H1 (cell line): ENCODE measurements around the gene GPC3. TPM values are rescaled to one million over a fixed set of nuclear protein-coding genes. Genes with fewer than 3 reads are reported as not detected.

Experiments used
- CTCF ChIA-PET: fragments of 300-600 bp; sonication (Branson Sonifier 250); formaldehyde crosslinking; loops from one replicate; lab custom pipeline; 2021; ENCODE audit not compliant: partially characterized antibody; lab: Charles Lee
- POLR2A ChIA-PET: fragments of 300-600 bp; sonication (Branson Sonifier 250); formaldehyde crosslinking; loops from one replicate; lab custom pipeline; 2021; ENCODE audit warnings: inconsistent platforms; ENCODE audit not compliant: partially characterized antibody; lab: Charles Lee
- DNase-seq, 2 experiments: peaks; one replicate each; pipeline versions ENCODE4 v3.0.0 to v3.0.0-alpha.2; 2010 to 2022; ENCODE audit warnings: low spot score in 2 of 2, low read depth in 1 of 2, mixed read lengths in 1 of 2
- FAIRE-seq: peaks from 2 replicates; lab custom pipeline; 2011; peaks lifted over from hg19 to GRCh38; lab: Jason Lieb, UNC
- H2AFZ ChIP-seq: 2 replicates; pipeline ENCODE4 v1.8.1; 2012; ENCODE audit warnings: low read length, inconsistent platforms
- H2AK5ac ChIP-seq: 2 replicates; pipeline ENCODE4 v1.6.1; 2013; ENCODE audit warnings: low read depth, low read length
- H2BK120ac ChIP-seq: replicated peaks from 2 replicates; pipeline ENCODE3; 2013; ENCODE audit warnings: low read depth, low read length, inconsistent platforms
- H2BK12ac ChIP-seq: 2 replicates; pipeline ENCODE4 v1.6.1; 2013; ENCODE audit warnings: low read depth, low read length
- H2BK15ac ChIP-seq: 2 replicates; pipeline ENCODE4 v1.6.1; 2013; ENCODE audit warnings: low read length
- H2BK20ac ChIP-seq: 2 replicates; pipeline ENCODE4 v1.6.1; 2013; ENCODE audit warnings: low read length
- H2BK5ac ChIP-seq: 2 replicates; pipeline ENCODE4 v1.6.1; 2013; ENCODE audit warnings: low read depth, low read length
- H3K14ac ChIP-seq: 2 replicates; pipeline ENCODE4 v1.6.1; 2013; ENCODE audit warnings: inconsistent platforms; ENCODE audit not compliant: insufficient read length
- H3K18ac ChIP-seq: 2 replicates; pipeline ENCODE4 v1.6.1; 2013; ENCODE audit warnings: low read length; ENCODE audit errors: extremely low read depth
- H3K23ac ChIP-seq: 2 replicates; pipeline ENCODE4 v1.6.1; 2013; ENCODE audit warnings: inconsistent platforms; ENCODE audit not compliant: insufficient read length
- H3K23me2 ChIP-seq: 2 replicates; pipeline ENCODE4 v1.6.1; 2013; ENCODE audit warnings: low read depth, low read length
- H3K27ac ChIP-seq: 2 replicates; pipeline ENCODE4 v1.6.1; 2011; ENCODE audit warnings: low read depth, low read length, inconsistent platforms
- H3K27me3 ChIP-seq, 4 experiments: replicated peaks in 1 of 4; 1 replicate in 1 of 4; 2 replicates in 3 of 4; pipeline versions ENCODE4 v1.6.1 to v1.8.1; 2011 to 2013; ENCODE audit warnings: low read length in 3 of 4, mild to moderate bottlenecking in 3 of 4, inconsistent platforms in 2 of 4, mixed read lengths in 2 of 4, moderate library complexity in 1 of 4; ENCODE audit not compliant: control insufficient read depth in 3 of 4, insufficient read depth in 3 of 4; ENCODE audit errors: extremely low read depth in 1 of 4
- H3K36me3 ChIP-seq, 4 experiments: 2 replicates each; pipeline versions ENCODE4 v1.6.1 to v1.8.1; 2011 to 2013; ENCODE audit warnings: mild to moderate bottlenecking in 4 of 4, low read length in 3 of 4, moderate library complexity in 2 of 4, control low read depth in 1 of 4, inconsistent platforms in 1 of 4; ENCODE audit not compliant: insufficient read depth in 4 of 4, control insufficient read depth in 2 of 4
- H3K4ac ChIP-seq: replicated peaks from 2 replicates; pipeline ENCODE3; 2013; ENCODE audit warnings: low read length, low read depth, mixed read lengths, inconsistent platforms; ENCODE audit not compliant: insufficient read length
- H3K4me1 ChIP-seq, 4 experiments: replicated peaks in 1 of 4; 1 replicate in 1 of 4; 2 replicates in 3 of 4; pipeline versions ENCODE4 v1.6.1 to v1.8.1; 2011 to 2013; ENCODE audit warnings: low read length in 3 of 4, inconsistent platforms in 2 of 4, mixed read lengths in 1 of 4; ENCODE audit not compliant: insufficient read depth in 4 of 4, control insufficient read depth in 3 of 4
- H3K4me2 ChIP-seq, 2 experiments: 2 replicates each; pipeline versions ENCODE4 v1.6.1 to v1.8.1; 2011 to 2013; ENCODE audit warnings: low read depth in 2 of 2, low read length in 2 of 2, control low read depth in 1 of 2, inconsistent platforms in 1 of 2, mild to moderate bottlenecking in 1 of 2; ENCODE audit not compliant: insufficient read depth in 1 of 2
- H3K4me3 ChIP-seq, 4 experiments: fragments of 200-600, 300-600 bp in 1 of 4; sonication (generic), shearing (Covaris generic), sonication (Bioruptor Twin) in 1 of 4; 2 replicates each; pipeline versions ENCODE4 v1.5.1 to v1.8.1; 2011 to 2016; ENCODE audit warnings: low read length in 4 of 4, low read depth in 3 of 4, control low read depth in 2 of 4, inconsistent platforms in 2 of 4, mild to moderate bottlenecking in 2 of 4, mixed read lengths in 1 of 4, moderate library complexity in 1 of 4; ENCODE audit not compliant: insufficient read depth in 2 of 4; ENCODE audit errors: extremely low read depth in 1 of 4
- H3K56ac ChIP-seq: replicated peaks from 2 replicates; pipeline ENCODE3; 2013; ENCODE audit warnings: low read depth, mild to moderate bottlenecking, mixed read lengths, low read length, inconsistent platforms; ENCODE audit not compliant: insufficient read length
- H3K79me1 ChIP-seq: 2 replicates; pipeline ENCODE4 v1.6.1; 2013; ENCODE audit warnings: low read depth, low read length, control low read depth
- H3K79me2 ChIP-seq, 2 experiments: 2 replicates each; pipeline versions ENCODE4 v1.6.1 to v1.8.1; 2012 to 2013; ENCODE audit warnings: low read length in 2 of 2, mild to moderate bottlenecking in 2 of 2, inconsistent platforms in 1 of 2; ENCODE audit not compliant: insufficient read depth in 2 of 2, control insufficient read depth in 1 of 2
- H3K9ac ChIP-seq, 4 experiments: replicated peaks in 1 of 4; 1 replicate in 1 of 4; 2 replicates in 3 of 4; pipeline versions ENCODE4 v1.6.1 to v1.8.1; 2011 to 2013; ENCODE audit warnings: low read depth in 3 of 4, low read length in 3 of 4, control low read depth in 2 of 4, mild to moderate bottlenecking in 2 of 4, moderate library complexity in 2 of 4, inconsistent platforms in 1 of 4; ENCODE audit errors: extremely low read depth in 1 of 4
- H3K9me3 ChIP-seq, 2 experiments: 2 replicates each; pipeline versions ENCODE4 v1.6.1 to v1.8.1; 2012 to 2013; ENCODE audit warnings: mild to moderate bottlenecking in 2 of 2, moderate library complexity in 2 of 2, control low read depth in 1 of 2, inconsistent platforms in 1 of 2, low read depth in 1 of 2, low read length in 1 of 2, mixed read lengths in 1 of 2; ENCODE audit not compliant: insufficient read depth in 2 of 2
- H4K20me1 ChIP-seq, 2 experiments: replicated peaks in 1 of 2; 2 replicates each; pipeline versions ENCODE3 to v1.8.1; 2011 to 2013; ENCODE audit warnings: inconsistent platforms in 2 of 2, low read length in 2 of 2, mild to moderate bottlenecking in 1 of 2; ENCODE audit not compliant: insufficient read depth in 2 of 2, control insufficient read depth in 1 of 2
- H4K5ac ChIP-seq: 2 replicates; pipeline ENCODE4 v1.6.1; 2013; ENCODE audit warnings: low read length, low read depth, mixed read lengths, inconsistent platforms; ENCODE audit not compliant: insufficient read length
- H4K8ac ChIP-seq: 2 replicates; pipeline ENCODE4 v1.8.0; 2013; ENCODE audit warnings: mild to moderate bottlenecking, moderate library complexity, low read length, inconsistent platforms; ENCODE audit not compliant: insufficient read depth; ENCODE audit errors: extremely low read depth
- H4K91ac ChIP-seq: replicated peaks from 2 replicates; pipeline ENCODE3; 2013; ENCODE audit warnings: low read length, mixed read lengths, inconsistent platforms; ENCODE audit not compliant: insufficient read length
- CBX8 ChIP-seq: fragments of 300-800, 300-1000 bp; sonication (generic); IDR thresholded peaks from 2 replicates; pipeline ENCODE4 v1.7.1; 2016; ENCODE audit warnings: low read depth, low read length, borderline replicate concordance
- KDM4A ChIP-seq: IDR thresholded peaks from one replicate; pipeline ENCODE4 v1.7.1; 2012; ENCODE audit warnings: low read depth, mild to moderate bottlenecking, moderate library complexity, low read length, inconsistent platforms; ENCODE audit not compliant: severe bottlenecking
- NANOG ChIP-seq: IDR thresholded peaks from 2 replicates; pipeline ENCODE4 v1.6.1; 2011; ENCODE audit warnings: low read length, low read depth, mild to moderate bottlenecking, inconsistent platforms; ENCODE audit not compliant: insufficient read depth, poor library complexity, severe bottlenecking
- SP4 ChIP-seq: IDR thresholded peaks from 2 replicates; pipeline ENCODE4 v1.6.1; 2012; ENCODE audit warnings: low read length, inconsistent platforms
- WGBS, 2 experiments: shearing (Covaris generic) in 1 of 2; methylation state at CpG; one replicate each; pipeline versions ENCODE4 v1.1.6 to v1.1.7; 2013 to 2015; ENCODE audit warnings: low lambda C conversion rate in 2 of 2, mixed read lengths in 2 of 2, inconsistent platforms in 1 of 2, low coverage in 1 of 2, missing lambda C conversion rate in 1 of 2; ENCODE audit not compliant: insufficient replicate concordance in 2 of 2, insufficient coverage in 1 of 2, insufficient read length in 1 of 2; ENCODE audit errors: extremely low coverage in 1 of 2, missing lambda C conversion rate in 1 of 2; 5-methylcytosine and 5-hydroxymethylcytosine counted together
- polyA plus RNA-seq, 7 experiments: library from polyadenylated mRNA; depleted of rRNA in 3 of 7; stranded (reverse) in 5 of 7; unstranded in 2 of 7; fragments of >200 nt in 5 of 7; fragments of 200-250 nt in 2 of 7; gene quantifications; 1 replicate in 5 of 7; 2 replicates in 1 of 7; 4 replicates in 1 of 7; pipeline versions ENCODE4 v1.2.1 to v1.2.3, GENCODE V29; 2011 to 2013; ENCODE audit warnings: missing spikeins in 2 of 7, mixed read lengths in 2 of 7
- total RNA-seq: library from RNA; stranded (reverse); fragmentation: NEBNext Ultra II Directional; extraction: Animal tissue kit (Norgen Biotek cat#: 25700); gene quantifications from 2 replicates; pipeline ENCODE4 v1.2.1, GENCODE V29; 2021

The GPC3 gene
- total and polyA plus RNA-seq, 2 of the 8 experiments (the other 6 are each of a cell fraction or from before 2014, with no cell fraction given), result 64.8 to 71.9 TPM

- H4K5ac ChIP-seq, result no peak overlapping the region
- H3K9ac ChIP-seq, result no peak overlapping the region
- no peak overlapping the region for H4K91ac ChIP-seq
- H3K36me3 ChIP-seq, result no peaks in the 10 kb centered on the region
- no peak overlapping the region for H3K56ac ChIP-seq
- H2AK5ac ChIP-seq, result no peak overlapping the region
- H2BK5ac ChIP-seq, result no peak overlapping the region
- H3K23ac ChIP-seq, result no peak overlapping the region
- no peaks in the 10 kb centered on the region for H4K20me1 ChIP-seq
- no peak overlapping the region for H2BK12ac ChIP-seq
- H3K14ac ChIP-seq, result no peak overlapping the region
- no peak overlapping the region for H2BK15ac ChIP-seq
- POLR2A ChIA-PET, result no interaction called here
- H3K4me1 ChIP-seq, result no peaks in the 10 kb centered on the region
- H3K4ac ChIP-seq, result no peak overlapping the region
- no peak overlapping the region for H2BK20ac ChIP-seq
- H3K27me3 ChIP-seq, result no peaks in the 10 kb centered on the region
- H2AFZ ChIP-seq, result no peak overlapping the region
- DNase-seq (no peak), FAIRE-seq (no peak)
- no peak overlapping the region for H4K8ac ChIP-seq
- H3K27ac ChIP-seq, result no peak overlapping the region
- no peaks in the 10 kb centered on the region for H3K9me3 ChIP-seq
- CTCF ChIA-PET, result interaction anchor here (1.1 kb wide), 1 partner anchor 57 kb away, joined by 3 read pairs; no protein-coding TSS in a partner anchor
- no peaks in the 10 kb centered on the region for H3K23me2 ChIP-seq
- no peaks in the 10 kb centered on the region for H3K79me1 ChIP-seq
- H3K79me2 ChIP-seq, result no peaks in the 10 kb centered on the region
- H3K18ac ChIP-seq, result no peak overlapping the region
- WGBS, 2 experiments, result 83% methylated on average over 2 of the region's 2 CpGs; no CpG with 5 or more reads in 1 of the 2 experiments
- no peak overlapping the region for H3K4me3 ChIP-seq
- no peak for TF ChIP-seq NANOG
- no peak for TF ChIP-seq KDM4A
- TF ChIP-seq SP4, result no peak
- TF ChIP-seq CBX8, result no peak
- no peak overlapping the region for H2BK120ac ChIP-seq
- no peak overlapping the region for H3K4me2 ChIP-seq
These were observed 401.6 kb downstream of the GPC3 start for GRCh38 chrX:133583825-133584224.
